ENCODE measurements around the gene ACTR1B. TPM values are rescaled to one million over a fixed set of nuclear protein-coding genes. Genes with fewer than 3 reads are reported as not detected.
"Not testable (repeated sequence)": the region's sequence is repeated elsewhere in the genome, so short reads cannot be mapped to it uniquely, and the experiment has no call there.

The ACTR1B gene
- polyA plus RNA-seq, 1 donor: 51.7 TPM

DNA sequence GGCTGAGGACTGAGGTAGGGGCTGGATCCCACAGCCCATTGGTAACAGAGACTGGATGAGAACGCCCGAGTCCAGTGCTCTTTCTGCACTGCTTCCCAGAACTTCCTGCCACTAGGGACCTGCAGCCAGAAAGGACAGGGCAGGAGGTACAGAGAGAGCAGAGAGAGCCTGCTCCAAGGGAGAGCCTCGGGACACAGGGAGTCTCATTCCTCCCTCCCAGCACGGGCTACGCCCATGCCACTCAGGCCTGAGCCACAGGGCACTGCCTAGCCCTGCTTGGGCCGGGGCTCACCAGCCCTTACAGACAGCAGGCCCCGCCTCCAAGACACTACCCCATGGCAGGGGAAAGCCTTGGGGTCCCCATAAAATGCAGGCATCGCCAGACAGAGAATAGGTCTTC, 48.1 kb downstream of the ACTR1B start:
- DNase-seq (ENCODE audit: low read depth): not testable (repeated sequence)

DNA sequence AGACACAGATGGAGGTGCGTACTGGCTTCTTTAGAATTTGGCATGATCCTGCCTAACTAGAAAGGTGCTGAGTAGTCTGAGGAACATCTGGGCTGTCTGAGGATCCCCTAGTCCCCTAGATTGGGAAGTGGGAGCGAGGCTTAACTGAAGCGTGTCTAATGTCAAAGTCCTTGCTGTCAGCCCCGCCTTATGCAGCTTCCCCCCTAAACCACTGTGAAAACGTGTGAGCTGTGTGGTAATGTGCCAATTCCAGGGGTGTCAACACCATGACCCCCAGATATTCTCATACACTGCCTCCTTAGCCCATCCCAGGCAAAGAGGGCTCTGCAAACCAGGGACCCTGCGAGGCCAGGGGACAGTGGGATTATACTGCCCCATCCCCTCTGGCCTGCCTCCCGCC, 51.9 kb downstream of the ACTR1B start:
- not testable (repeated sequence) for DNase-seq (ENCODE audit: low read depth)

DNA sequence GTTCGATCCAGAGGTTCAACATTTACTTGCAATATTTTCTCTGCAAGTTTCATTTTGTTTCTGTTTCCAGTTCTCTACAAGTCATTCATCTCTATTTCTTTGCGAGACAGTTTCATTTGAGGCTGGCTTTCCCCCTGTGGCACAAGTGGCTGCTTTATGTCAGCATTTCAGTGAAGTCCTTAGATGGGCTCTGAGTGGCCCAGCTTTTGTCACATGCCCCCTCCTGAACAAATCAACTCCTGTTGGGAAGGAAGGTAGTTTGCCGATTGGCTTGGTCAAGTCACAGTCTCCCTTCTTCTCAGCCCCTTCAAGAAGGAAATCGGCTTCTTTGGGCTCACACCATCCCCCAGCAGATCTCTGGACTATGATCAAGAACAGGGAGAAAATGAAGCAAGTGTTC, 55.1 kb downstream of the ACTR1B start:
- DNase-seq (ENCODE audit: low read depth): not testable (repeated sequence)

Other genes with a start within 250 kb of the ACTR1B start
- 19.9 TPM for gene ANKRD36B, start 74.2 kb downstream of the ACTR1B start, polyA plus RNA-seq (ENCODE audit: insufficient read length)
- gene COX5B, start 18.0 kb downstream of the ACTR1B start, polyA plus RNA-seq (ENCODE audit: insufficient read length): 169 TPM
- 20.7 TPM for gene C2orf92, start 5.7 kb upstream of the ACTR1B start, polyA plus RNA-seq (ENCODE audit: insufficient read length)
- gene ZAP70, start 49.5 kb upstream of the ACTR1B start, polyA plus RNA-seq (ENCODE audit: insufficient read length): 3.4 TPM